K562 (cell line): Measurements from ENCODE around the gene MPI. TPM values are rescaled to one million over a fixed set of nuclear protein-coding genes. Genes with fewer than 3 reads are reported as not detected.

ENCODE experiments used
- CBX3 ChIP-seq, 2 experiments: IDR thresholded peaks; 1 replicate in 1 of 2; 2 replicates in 1 of 2; pipeline ENCODE4 v1.6.1; 2012; ENCODE audit warnings: inconsistent platforms in 2 of 2, low read length in 2 of 2, borderline replicate concordance in 1 of 2, control low read depth in 1 of 2
- CHD7 ChIP-seq: fragments of 200-600 bp; sonication (generic); IDR thresholded peaks from one replicate; pipeline ENCODE4 v1.6.1; 2012; ENCODE audit warnings: mild to moderate bottlenecking, low read depth, low read length, inconsistent platforms
- FOXP1 ChIP-seq: sonication (generic); formaldehyde crosslinking; IDR thresholded peaks from 2 replicates; pipeline ENCODE4 v1.8.0; 2022; ENCODE audit warnings: mild to moderate bottlenecking, missing genetic modification reagents
- PHF8 ChIP-seq: fragments of 200-600 bp; sonication (generic); IDR thresholded peaks from 2 replicates; pipeline ENCODE4 v1.6.1; 2012; ENCODE audit warnings: mixed run types, mild to moderate bottlenecking, inconsistent platforms, low read length, moderate library complexity, borderline replicate concordance
- RBM22 ChIP-seq: fragments of 200-400 bp; formaldehyde crosslinking; IDR thresholded peaks from 2 replicates; pipeline ENCODE4 v1.6.1; 2018; ENCODE audit warnings: low read length, low read depth; ENCODE audit not compliant: poor library complexity, severe bottlenecking
- SMC3 ChIP-seq: conservative IDR thresholded peaks from 2 replicates; pipeline ENCODE4 v1.6.1; 2011; ENCODE audit warnings: low read depth, low read length, improper control_type of control experiment; ENCODE audit not compliant: insufficient read depth
- SP2 ChIP-seq: IDR thresholded peaks from 2 replicates; pipeline ENCODE4 v1.6.1; 2011; ENCODE audit warnings: mild to moderate bottlenecking, low read depth, low read length, moderate library complexity; ENCODE audit not compliant: poor library complexity, severe bottlenecking; ENCODE audit errors: extremely low read depth
- TCFL5 ChIP-seq: fragments of 250-450 bp; sonication (Bioruptor Pico); conservative IDR thresholded peaks from 2 replicates; pipeline ENCODE4 v1.6.1; 2021; ENCODE audit warnings: mild to moderate bottlenecking, moderate library complexity, matching md5 sums
- VEZF1 ChIP-seq: fragments of 200-800 bp; sonication (Bioruptor generic); IDR thresholded peaks from 2 replicates; pipeline ENCODE4 v1.6.1; 2017; ENCODE audit warnings: missing genetic modification characterization, missing compliant biosample characterization
- ZNF217 ChIP-seq: sonication (generic); formaldehyde crosslinking; IDR thresholded peaks from 2 replicates; pipeline ENCODE4 v1.8.0; 2022; ENCODE audit warnings: mild to moderate bottlenecking, missing genetic modification reagents
- ZNF696 ChIP-seq: fragments of 250-450 bp; sonication (Bioruptor Pico); conservative IDR thresholded peaks from 2 replicates; pipeline ENCODE4 v1.4.0; 2020; ENCODE audit warnings: mild to moderate bottlenecking, moderate library complexity
- polyA plus RNA-seq, 8 experiments: library from polyadenylated mRNA; depleted of rRNA in 4 of 8; stranded (reverse) in 5 of 8; unstranded in 3 of 8; fragments of >200 nt; fragmentation: Nextera tagmentation in 2 of 8; fragmentation: Illumina TruSeq in 1 of 8; extraction: Ambion mirVana in 2 of 8; extraction: Trizol in 1 of 8; gene quantifications; 2 replicates each; pipeline versions ENCODE4 v1.2.1 to v1.2.3, GENCODE V29; 2011 to 2014; ENCODE audit warnings: inconsistent platforms in 1 of 8, missing spikeins in 1 of 8
- total RNA-seq, 7 experiments: library from RNA; depleted of rRNA in 6 of 7; stranded (reverse); fragments of >200 nt in 6 of 7; fragmentation: Illumina TruSeq in 2 of 7; extraction: Trizol in 2 of 7; gene quantifications; 2 replicates each; pipeline versions ENCODE4 v1.2.1 to v1.2.3, GENCODE V29; 2011 to 2021; ENCODE audit warnings: low replicate concordance in 1 of 7

Gene MPI
- total and polyA plus RNA-seq, 9 of the 15 experiments (the other 6 are each of a cell fraction or from before 2014, with no cell fraction given), result 30.7 to 105 (median 40.5) TPM

DNA sequence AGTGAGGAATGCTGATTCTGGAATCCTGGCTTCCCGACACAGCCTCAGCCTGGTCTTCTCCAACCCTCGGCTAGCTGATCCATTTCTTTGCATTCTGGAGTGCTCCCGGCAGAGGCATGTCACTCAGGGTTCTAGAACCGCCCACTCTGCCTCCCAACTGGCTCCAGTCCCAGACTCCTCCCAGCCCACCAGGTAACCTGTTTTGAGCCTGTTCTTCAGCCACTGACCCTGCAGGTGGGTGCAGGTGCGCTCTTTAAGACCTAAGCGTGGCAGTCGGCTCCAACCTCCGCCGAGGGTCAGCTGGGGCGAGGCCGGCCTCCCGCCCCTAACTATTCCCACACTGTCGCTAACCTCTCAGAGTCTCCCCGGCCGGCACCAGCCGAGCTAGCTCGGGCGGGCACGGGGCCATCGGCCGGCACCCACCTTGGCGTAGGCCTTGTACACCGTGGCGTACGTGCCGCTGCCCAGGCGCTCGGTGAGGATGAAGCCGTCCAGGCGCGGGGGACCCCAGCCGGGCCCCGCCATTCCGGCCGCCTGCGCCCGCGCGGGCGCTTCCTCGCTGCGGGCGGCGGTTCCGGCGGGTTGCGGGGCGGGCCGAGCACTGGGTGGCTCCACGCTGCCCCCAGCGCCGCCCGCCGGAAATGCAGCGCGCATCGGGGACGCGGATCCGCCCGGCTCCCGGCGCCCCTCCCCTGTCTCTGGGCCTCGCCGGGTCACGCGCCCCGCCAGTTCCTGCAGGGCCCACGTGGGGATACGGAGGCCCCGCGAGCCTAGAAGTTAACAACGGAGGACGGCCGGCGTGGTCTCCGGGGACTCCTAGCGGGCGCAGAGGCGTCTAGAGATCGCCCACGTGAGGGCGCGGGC, 47.0 kb upstream of the MPI start, which contains the start of gene ULK3 (continued):
- peak; percentile 95 for TF ChIP-seq VEZF1
- peak; percentile 96; the same call in 1 of the 2 replicates for TF ChIP-seq PHF8
- no peak for TF ChIP-seq ZNF696 (CRISPR knock-in tag)
- TF ChIP-seq CBX3 (IDR thresholded peaks at IDR 0.05; ENCODE audit: borderline replicate concordance in 1 of 2, low read length in 2 of 2), result no peak
- TF ChIP-seq TCFL5 (CRISPR knock-in tag), result no peak
- no peak for TF ChIP-seq SP2
- TF ChIP-seq ZNF217 (CRISPR knock-in tag), result no peak
- no peak for TF ChIP-seq CHD7
- peak; percentile 89 for TF ChIP-seq FOXP1 (CRISPR knock-in tag)
- TF ChIP-seq RBM22, result no peak
- TF ChIP-seq SMC3, result peak; percentile 31; the same call in 1 of the 2 replicates
